GM18951 (cell line): Measurements from ENCODE around the gene IRX4.
"Not testable (repeated sequence)": the region's sequence is repeated elsewhere in the genome, so short reads cannot be mapped to it uniquely, and the experiment has no call there.

ENCODE experiments used
- POLR2A ChIP-seq: IDR thresholded peaks from 4 replicates; pipeline ENCODE4 v1.6.1; 2011; ENCODE audit warnings: mild to moderate bottlenecking; ENCODE audit not compliant: insufficient read length, insufficient read depth; ENCODE audit errors: extremely low read depth
- in situ Hi-C: fragments of 300-500 bp; cut with MboI; formaldehyde crosslinking; loops from one replicate; pipeline ENCODE4 v1.12.0; 2022; ENCODE audit warnings: low sequenced_read_pairs, mixed read lengths, inconsistent platforms; ENCODE audit not compliant: unreplicated experiment

Gene IRX4

DNA sequence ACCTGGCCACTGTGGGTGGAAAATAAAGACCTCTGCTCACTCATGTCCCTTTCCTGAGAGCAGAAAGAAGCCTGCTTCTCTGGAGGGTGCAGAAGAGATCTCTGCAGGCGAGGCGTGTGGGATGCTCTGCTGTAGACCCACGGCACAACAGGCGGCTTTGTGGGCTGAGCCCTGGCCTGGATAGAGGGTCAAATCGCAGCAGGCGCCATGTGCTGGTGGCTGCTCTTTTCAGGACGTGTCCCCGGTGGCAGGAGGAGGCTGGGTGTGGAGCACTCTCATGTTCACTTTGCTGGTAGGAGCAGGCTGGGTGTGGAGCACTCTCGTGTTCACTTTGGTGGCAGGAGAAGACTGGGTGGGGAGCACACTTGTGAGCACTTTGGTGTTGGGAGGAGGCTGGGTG is 35.1 kb downstream of the IRX4 start:
- no peak for TF ChIP-seq POLR2A
- in situ Hi-C loops: no loop called here

GRCh38 chr5:1847056-1847455 is 35.7 kb downstream of the IRX4 start:
- in situ Hi-C loops: no loop called here
- TF ChIP-seq POLR2A: no peak

DNA sequence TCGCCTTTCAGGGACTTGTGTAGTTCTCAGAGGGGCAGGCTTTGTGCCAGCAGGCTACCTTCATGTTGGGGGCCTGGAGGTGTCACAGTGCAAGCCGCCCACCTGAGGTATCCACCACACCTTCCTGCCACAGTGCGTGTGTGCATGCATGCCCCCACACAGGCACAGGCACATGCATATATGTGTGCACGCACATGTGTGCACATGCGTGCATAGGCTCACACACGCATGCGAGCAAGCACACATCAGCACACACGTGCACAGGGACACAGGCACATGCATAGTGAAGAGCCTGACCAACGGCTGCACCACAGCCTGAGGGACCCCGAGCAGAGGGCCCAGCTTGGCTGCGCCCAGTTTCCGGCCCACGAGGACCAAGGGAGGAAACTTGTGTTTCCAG is 36.1 kb downstream of the IRX4 start:
- TF ChIP-seq POLR2A: no peak
- in situ Hi-C loops: no loop called here

DNA sequence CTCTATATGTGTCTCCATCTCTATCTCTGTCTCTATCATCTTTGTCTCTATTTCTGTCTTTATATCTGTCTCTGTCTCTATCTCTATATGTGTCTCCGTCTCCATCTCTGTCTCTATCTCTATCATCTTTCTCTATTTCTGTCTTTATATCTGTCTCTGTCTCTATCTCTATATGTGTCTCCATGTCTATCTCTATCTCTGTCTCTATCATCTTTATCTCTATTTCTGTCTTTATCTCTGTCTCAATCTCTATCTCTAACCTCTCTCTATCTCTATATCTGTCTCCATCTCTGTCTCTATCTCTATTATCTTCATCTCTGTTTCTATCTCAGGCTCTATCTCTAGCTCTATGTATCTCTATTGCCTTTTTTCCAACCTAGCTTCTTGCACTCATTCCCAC is 37.0 kb downstream of the IRX4 start:
- in situ Hi-C loops: no loop called here
- TF ChIP-seq POLR2A: no peak

DNA sequence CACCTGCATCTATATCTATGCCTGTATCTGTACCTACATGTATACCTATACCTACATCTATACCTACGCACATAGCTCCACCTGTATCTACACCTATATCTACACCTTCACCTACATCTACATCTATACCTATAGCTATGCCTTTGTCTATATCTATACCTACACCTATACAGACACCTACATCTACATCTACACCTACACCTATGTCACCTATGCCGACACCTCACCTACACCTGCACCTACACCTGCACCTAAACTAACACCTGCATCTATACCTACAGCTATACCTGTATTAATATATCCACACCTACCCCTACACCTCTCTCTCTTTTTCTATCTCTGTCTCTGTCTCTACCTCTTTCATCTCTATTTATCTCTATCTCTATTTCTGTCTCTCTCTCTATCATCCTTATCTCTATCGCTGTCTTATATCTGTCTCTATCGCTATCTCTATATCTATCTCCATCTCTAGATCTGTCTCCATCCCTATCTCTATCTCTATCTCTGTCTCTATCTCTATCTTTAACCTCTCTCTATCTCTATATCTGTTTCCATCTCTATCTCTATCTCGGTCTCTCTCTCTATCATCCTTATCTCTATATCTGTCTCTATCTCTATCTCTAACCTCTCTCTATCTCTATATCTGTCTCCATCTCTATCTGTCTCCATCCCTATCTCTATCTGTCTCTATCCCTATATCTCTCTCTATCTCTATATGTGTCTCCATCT is 37.9 kb downstream of the IRX4 start:
- TF ChIP-seq POLR2A: no peak

DNA sequence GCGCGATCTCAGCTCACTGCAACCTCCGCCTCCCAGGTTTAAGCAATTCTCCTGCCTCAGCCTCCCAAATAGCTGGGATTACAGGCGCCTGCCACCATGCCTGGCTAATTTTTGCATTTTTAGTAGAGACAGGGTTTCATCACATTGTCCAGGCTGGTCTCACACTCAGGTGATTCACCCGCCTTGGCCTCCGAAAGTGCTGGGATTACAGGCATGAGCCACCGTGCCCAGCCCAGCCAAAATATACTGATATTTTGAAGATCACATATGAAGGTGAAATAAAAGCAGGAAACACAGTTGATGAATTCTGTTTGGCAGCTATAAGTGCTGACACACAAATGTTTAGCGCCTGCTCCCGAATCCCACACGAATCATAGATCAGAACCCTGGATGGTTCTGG is 39.0 kb downstream of the IRX4 start:
- in situ Hi-C loops: not testable (repeated sequence)

More for the DNA sequence above, 37.9 kb downstream of the IRX4 start:
- in situ Hi-C loops: no loop called here

DNA sequence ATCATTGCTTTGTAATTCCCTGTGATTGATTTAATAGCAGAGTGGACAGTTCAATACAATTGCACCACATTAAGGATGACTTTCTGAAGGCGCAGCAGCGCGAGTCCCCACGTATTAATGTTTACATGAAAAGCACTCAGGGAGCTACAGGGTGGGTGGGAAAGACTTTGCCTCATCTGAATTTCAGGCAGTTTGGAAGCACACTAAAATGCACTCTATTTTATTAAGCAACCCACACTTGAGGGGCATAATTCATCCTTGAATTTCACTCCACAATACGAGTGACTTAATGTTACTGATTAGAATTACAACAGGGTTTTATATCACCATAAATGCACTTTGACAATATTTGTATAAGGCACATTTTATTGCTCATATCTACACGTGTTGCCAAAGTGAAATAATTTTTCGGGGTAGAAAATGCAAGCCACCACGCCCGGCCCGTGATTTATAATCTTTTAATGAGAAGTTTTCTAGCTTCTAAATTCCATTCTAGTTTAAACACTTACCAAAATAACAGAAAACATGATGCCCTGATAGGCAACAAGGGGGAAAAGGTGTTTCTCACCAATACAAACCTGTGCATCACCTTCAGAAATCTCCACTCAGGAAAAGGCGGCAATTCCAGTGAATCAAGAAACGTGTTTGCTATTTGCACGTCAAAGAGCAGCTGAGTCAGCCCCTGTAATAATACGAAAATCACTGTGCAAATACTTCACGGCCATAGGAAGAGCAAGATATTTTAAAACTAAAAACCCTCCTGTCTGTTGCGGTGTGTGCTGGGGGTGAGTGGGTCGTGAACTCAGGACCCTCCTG is 40.5 kb downstream of the IRX4 start:
- in situ Hi-C loops: no loop called here
- no peak for TF ChIP-seq POLR2A

DNA sequence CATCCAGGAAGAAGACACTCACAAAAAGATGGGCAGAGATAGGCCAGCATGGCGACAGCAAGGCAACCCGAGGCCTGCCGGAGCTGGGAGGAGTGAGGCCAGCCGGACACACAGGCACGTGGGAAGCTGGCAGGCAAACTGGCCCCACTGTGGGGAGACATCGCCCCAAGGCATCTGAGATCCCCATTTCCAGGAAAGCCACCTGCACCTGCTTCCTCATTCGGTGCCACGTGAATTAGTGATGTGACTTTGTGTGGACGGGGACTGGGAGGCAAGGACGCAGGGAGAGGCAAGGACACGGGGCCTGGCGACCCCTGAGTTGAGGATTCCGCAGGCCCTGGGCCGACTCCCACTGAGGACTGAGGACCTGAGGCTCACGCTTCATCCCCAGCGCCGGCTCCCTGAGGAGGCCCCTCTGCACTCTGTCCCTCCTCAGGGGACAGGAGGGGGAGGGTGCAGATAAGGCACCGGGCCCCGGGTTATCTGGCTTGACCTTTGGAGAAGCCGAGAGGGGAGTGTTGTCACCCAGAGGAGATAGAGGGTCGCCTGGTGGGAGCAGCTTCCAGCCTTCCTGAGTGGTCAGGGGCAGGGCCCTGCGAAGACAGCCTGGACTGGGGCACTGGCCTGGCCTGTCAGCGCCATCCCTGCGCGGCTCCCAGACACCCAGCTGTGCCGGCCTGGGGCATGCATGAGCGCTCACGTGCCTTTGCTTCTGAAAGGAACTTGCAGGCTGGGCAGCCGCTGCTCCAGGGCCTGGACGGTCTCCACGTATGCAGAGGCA is 41.8 kb downstream of the IRX4 start:
- no peak for TF ChIP-seq POLR2A
- in situ Hi-C loops: no loop called here

- TF ChIP-seq POLR2A: no peak
- in situ Hi-C loops: no loop called here
Observed at GRCh38 chr5:1840071-1840547, 42.6 kb downstream of the IRX4 start.

DNA sequence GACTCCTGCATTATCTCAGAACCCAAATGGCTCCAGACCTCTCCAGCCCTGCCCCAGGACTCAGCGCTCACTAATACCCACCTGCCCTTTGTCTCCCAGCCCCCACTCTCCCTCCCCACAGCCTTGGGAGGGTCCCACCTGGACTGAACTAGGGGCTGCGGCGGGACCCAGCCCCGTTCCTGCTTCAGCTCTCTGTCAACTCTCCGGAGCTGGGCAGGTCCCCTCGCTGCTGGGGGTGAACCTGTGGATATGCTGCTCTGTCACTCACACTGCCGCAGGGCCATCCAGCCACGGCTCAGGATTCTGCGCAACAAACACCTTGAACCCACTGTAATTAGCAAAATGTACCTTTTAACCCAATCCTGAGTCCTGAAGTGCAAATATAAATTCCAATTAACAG is 44.7 kb downstream of the IRX4 start:
- TF ChIP-seq POLR2A: no peak
- in situ Hi-C loops: no loop called here

- no peak for TF ChIP-seq POLR2A
- in situ Hi-C loops: no loop called here
Observed at GRCh38 chr5:1836891-1837880, 45.5 kb downstream of the IRX4 start.

- in situ Hi-C loops: no loop called here
- TF ChIP-seq POLR2A: no peak
Observed at GRCh38 chr5:1836176-1836890, 46.4 kb downstream of the IRX4 start.
